ENCODE measurements around the gene TMEM181. TPM values are rescaled to one million over a fixed set of nuclear protein-coding genes. Genes with fewer than 3 reads are reported as not detected.

The TMEM181 gene
- total RNA-seq, 1 donor from 2014 or later, result 27.3 TPM

DNA sequence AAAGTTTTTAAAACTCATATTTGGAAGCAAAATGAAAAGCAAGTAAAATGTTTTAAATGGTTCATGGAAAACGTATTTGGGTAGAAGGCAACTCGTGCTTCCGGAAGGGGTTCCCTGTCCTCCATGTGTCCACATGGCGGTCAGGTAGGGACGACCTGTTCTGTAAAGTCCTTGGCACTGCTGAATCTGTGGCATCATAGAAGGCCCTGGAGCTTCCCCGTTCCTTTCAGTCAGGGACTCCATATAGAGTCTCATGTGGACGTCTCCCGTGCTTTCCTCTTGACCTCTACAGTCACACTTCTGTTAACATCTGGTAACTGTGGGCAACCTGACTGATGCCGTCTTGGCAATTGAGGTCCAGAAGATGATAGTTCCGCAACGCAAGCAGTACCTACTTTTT lies 73.2 kb downstream of the TMEM181 start:
- peaks cover 5% of the 10 kb centered on the region for H3K27me3 Mint-ChIP-seq (ENCODE audit: insufficient read depth, low read depth)
- DNase-seq (ENCODE audit: low spot score), result no peak
- peaks cover 21% of the 10 kb centered on the region for H3K4me1 Mint-ChIP-seq
- Histone ChIP-seq H3K4me3 (no peak overlapping the region), H3K9me3 (ENCODE audit: low read depth) (no peaks in the 10 kb centered on the region), H3K36me3 (no peaks in the 10 kb centered on the region), H3K9ac (no peak overlapping the region), H3F3A (ENCODE audit: low read depth) (no peaks in the 10 kb centered on the region), H3K27ac (no peak overlapping the region), H3K27me3 (no peaks in the 10 kb centered on the region), H3K79me2 (ENCODE audit: low read depth) (no peaks in the 10 kb centered on the region), H4K20me1 (ENCODE audit: low read depth) (peaks cover 13% of the 10 kb centered on the region), H3K4me2 (no peak overlapping the region), H2AFZ (replicated peaks) (no peak overlapping the region), H3K4me1 (no peaks in the 10 kb centered on the region)
- peaks cover 43% of the 10 kb centered on the region for H3K36me3 Mint-ChIP-seq
- H3K9me3 Mint-ChIP-seq, result no peaks in the 10 kb centered on the region
- no peak overlapping the region for H3K27ac Mint-ChIP-seq
- TF ChIP-seq, protein P1, sequence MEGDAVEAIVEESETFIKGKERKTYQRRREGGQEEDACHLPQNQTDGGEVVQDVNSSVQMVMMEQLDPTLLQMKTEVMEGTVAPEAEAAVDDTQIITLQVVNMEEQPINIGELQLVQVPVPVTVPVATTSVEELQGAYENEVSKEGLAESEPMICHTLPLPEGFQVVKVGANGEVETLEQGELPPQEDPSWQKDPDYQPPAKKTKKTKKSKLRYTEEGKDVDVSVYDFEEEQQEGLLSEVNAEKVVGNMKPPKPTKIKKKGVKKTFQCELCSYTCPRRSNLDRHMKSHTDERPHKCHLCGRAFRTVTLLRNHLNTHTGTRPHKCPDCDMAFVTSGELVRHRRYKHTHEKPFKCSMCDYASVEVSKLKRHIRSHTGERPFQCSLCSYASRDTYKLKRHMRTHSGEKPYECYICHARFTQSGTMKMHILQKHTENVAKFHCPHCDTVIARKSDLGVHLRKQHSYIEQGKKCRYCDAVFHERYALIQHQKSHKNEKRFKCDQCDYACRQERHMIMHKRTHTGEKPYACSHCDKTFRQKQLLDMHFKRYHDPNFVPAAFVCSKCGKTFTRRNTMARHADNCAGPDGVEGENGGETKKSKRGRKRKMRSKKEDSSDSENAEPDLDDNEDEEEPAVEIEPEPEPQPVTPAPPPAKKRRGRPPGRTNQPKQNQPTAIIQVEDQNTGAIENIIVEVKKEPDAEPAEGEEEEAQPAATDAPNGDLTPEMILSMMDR (IDR thresholded peaks at IDR 0.05), result no peak
- TF ChIP-seq EZH2 (IDR thresholded peaks at IDR 0.05) (no peak), EZH2phosphoT487 (IDR thresholded peaks at IDR 0.05) (no peak)
- H3K4me3 Mint-ChIP-seq, result no peak overlapping the region

DNA sequence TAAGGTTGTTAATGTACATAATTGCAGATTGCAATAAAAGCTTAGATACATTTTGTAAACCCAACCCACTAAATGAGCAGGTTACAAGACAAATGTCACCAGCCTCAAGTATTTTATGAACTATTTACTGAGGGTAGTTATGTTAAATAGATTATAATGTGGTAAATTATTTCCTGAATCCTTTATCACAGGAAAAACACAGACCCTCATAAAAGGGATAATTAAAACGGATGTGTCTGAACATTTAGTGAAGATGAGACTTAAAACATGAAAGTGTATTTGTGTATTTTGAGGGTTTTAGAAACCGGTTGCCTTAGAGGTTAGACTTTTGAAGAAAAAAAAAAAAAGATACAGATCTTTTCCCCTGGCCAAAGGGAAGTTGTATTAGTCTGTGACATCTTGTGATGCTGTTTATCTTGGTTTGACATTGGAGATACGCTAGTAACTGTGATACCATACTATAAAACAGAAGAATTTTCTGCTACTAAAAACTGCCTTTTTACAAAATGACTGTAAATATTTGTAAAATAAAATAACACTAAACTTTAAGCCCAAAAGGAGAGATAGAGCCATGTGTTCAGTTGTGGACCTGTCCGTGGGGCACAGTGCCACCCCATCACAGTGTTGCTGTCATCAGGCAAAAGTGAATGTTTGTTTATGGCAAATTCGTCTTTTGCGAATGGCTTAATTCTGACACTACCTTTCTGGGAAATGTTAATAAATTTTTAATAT lies 75.0 kb downstream of the TMEM181 start:
- peaks cover 36% of the 10 kb centered on the region for H3K36me3 Mint-ChIP-seq
- Histone ChIP-seq H3K4me1 (no peaks in the 10 kb centered on the region), H3K27me3 (no peaks in the 10 kb centered on the region), H3K9ac (no peak overlapping the region), H3K36me3 (no peaks in the 10 kb centered on the region), H3K79me2 (ENCODE audit: low read depth) (peaks cover 4% of the 10 kb centered on the region), H3K27ac (no peak overlapping the region), H3K4me3 (no peak overlapping the region), H4K20me1 (ENCODE audit: low read depth) (peaks cover 4% of the 10 kb centered on the region), H3K9me3 (ENCODE audit: low read depth) (no peaks in the 10 kb centered on the region), H3K4me2 (no peak overlapping the region), H2AFZ (replicated peaks) (no peak overlapping the region), H3F3A (ENCODE audit: low read depth) (no peaks in the 10 kb centered on the region)
- H3K4me1 Mint-ChIP-seq, result peaks cover 16% of the 10 kb centered on the region
- TF ChIP-seq EZH2phosphoT487 (IDR thresholded peaks at IDR 0.05), result no peak
- TF ChIP-seq EZH2 (IDR thresholded peaks at IDR 0.05), result no peak
- TF ChIP-seq, protein P1 (IDR thresholded peaks at IDR 0.05), result no peak
- DNase-seq (ENCODE audit: low spot score), result no peak
- peaks cover 5% of the 10 kb centered on the region for H3K27me3 Mint-ChIP-seq (ENCODE audit: insufficient read depth, low read depth)
- no peak overlapping the region for H3K27ac Mint-ChIP-seq
- no peaks in the 10 kb centered on the region for H3K9me3 Mint-ChIP-seq
- no peak overlapping the region for H3K4me3 Mint-ChIP-seq

DNA sequence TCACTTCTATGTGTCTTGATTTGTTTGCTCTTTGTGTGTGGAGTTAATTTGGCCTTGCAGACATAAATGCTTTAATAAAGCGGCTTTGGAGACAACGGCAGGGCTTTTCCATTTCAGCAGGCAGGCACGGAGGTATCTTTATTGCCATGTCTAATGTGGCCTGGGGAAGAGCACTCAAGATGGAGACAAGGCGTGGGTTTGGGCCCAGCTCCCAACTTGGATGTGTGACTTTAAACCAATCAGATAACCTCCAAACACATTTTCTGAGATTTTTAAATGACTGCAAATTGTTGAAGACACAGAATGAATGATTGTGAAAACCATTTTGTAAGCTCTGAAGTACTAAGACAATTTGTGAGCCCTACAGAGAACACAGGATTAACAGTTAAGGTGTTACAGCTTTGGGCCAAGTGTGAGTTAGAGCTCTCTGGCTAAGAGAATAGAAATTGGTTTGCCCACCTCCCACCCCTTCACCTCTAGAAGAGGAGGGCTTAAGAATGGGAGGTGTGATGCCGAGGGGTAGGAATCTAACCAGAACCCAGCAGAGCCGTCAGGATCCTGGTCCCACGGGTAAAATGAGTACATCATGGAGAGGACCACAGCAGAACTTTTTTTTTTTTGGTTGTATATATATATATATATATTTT lies 75.7 kb downstream of the TMEM181 start:
- no peaks in the 10 kb centered on the region for H3K27me3 ChIP-seq
- Mint-ChIP-seq H3K9me3 (no peaks in the 10 kb centered on the region), H3K4me3 (no peak overlapping the region), H3K4me1 (peaks cover 23% of the 10 kb centered on the region), H3K27ac (no peak overlapping the region), H3K36me3 (peaks cover 41% of the 10 kb centered on the region), H3K27me3 (ENCODE audit: insufficient read depth, low read depth) (peaks cover 5% of the 10 kb centered on the region)
- no peak overlapping the region for H3K9ac ChIP-seq
- DNase-seq (ENCODE audit: low spot score), result no peak
- peaks cover 9% of the 10 kb centered on the region for H3K79me2 ChIP-seq (ENCODE audit: low read depth)
- TF ChIP-seq EZH2phosphoT487 (IDR thresholded peaks at IDR 0.05), result no peak
- TF ChIP-seq EZH2 (IDR thresholded peaks at IDR 0.05), result no peak
- TF ChIP-seq, protein P1 (IDR thresholded peaks at IDR 0.05), result no peak
- H3K36me3 ChIP-seq, result no peaks in the 10 kb centered on the region
- no peak overlapping the region for H3K27ac ChIP-seq
- H3K4me1 ChIP-seq, result peaks cover 5% of the 10 kb centered on the region
- H2AFZ ChIP-seq (replicated peaks), result no peak overlapping the region
- H3F3A ChIP-seq (ENCODE audit: low read depth), result no peaks in the 10 kb centered on the region
- no peak overlapping the region for H3K4me3 ChIP-seq
- no peaks in the 10 kb centered on the region for H3K9me3 ChIP-seq (ENCODE audit: low read depth)
- H3K4me2 ChIP-seq, result no peak overlapping the region
- H4K20me1 ChIP-seq (ENCODE audit: low read depth), result peaks cover 11% of the 10 kb centered on the region
